Stimulated activated CD4-positive, alpha-beta T cell treated with anti-CD3 and anti-CD28 coated beads, Interleukin-15, amount 100 ng/mL, for 48 hours (primary cell): ENCODE measurements around the gene PMS1.
"Not testable (repeated sequence)": the region's sequence is repeated elsewhere in the genome, so short reads cannot be mapped to it uniquely, and the experiment has no call there.

Source experiments
- DNase-seq, 2 donors: peaks; one replicate each; pipeline ENCODE4 v3.0.0-alpha.2; 2020; ENCODE audit warnings: low read depth in 2 of 2

PMS1 gene

DNA sequence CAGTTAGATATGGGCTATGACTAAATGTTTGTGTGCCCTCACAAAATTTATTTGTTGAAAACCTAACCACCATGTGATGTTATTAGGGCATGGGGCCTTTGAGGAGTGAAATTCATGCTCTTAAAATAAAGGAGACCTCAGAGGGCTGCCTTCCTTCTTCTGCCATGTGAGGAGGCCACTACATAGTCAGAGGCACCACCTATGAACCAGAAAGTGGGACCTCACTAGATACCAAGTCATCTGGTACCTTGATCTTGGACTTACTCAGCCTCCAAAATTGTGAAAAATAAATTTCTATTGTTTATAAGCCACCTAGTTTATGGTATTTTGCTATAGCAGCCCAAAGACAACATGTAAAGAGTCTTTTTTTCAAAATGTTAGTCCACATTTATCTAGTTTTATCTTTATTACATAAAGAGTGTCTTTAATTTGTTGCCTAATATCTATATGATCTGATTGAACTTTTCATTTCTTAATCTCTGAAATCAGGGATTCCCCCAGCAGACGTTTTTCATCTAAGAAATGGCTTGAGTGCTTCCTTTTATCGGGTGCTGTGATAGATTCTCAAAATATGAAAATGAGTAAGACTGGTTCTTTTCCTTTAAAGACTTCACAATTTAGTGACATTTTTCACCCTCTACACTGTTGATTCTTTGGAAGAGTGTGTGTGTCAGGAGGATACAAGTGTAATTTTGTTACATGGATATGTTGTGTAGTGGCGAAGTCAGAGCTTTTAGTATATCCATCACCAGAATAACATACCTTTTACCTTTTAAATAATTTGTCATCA lies 34.2 kb downstream of the PMS1 start:
- DNase-seq = no peak

- no peak for DNase-seq
These were observed 35.1 kb downstream of the PMS1 start for GRCh38 chr2:189819297-189819704.

DNA sequence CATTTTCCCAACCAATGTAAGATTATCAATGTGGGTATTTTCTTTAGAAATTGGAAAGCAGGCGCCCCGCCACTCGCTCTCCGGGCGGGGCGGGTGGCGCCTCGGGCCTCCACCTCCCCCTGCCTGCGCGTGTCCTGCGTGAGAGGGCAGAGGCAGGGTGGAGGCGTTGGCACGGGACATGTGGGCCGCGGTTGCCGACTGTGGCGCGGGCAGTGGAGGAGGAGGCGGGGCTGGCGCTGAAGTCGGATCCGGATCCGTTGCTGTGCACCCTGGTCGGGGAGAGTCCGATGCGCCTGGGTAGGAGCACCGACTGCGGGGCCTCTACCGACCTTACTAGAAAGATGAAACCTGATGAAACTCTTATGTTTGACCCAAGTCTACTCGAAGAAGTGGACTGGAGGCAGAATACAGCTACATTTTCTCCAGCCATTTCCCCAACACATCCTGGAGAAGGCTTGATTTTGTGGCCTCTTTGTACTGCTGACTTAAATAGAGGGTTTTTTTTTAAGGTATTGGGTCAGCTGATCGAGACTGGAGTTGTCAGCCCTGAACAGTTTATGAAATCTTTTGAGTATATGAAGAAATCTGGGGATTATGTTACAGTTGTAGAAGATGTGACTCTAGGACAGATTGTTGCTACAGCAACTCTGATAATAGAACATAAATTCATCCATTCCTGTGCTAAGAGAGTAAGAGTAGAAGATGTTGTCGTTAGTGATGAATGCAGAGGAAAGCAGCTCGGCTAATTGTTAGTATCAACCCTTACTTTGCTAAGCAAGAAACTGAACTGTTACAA lies 37.9 kb downstream of the PMS1 start:
- no peak for DNase-seq

DNA sequence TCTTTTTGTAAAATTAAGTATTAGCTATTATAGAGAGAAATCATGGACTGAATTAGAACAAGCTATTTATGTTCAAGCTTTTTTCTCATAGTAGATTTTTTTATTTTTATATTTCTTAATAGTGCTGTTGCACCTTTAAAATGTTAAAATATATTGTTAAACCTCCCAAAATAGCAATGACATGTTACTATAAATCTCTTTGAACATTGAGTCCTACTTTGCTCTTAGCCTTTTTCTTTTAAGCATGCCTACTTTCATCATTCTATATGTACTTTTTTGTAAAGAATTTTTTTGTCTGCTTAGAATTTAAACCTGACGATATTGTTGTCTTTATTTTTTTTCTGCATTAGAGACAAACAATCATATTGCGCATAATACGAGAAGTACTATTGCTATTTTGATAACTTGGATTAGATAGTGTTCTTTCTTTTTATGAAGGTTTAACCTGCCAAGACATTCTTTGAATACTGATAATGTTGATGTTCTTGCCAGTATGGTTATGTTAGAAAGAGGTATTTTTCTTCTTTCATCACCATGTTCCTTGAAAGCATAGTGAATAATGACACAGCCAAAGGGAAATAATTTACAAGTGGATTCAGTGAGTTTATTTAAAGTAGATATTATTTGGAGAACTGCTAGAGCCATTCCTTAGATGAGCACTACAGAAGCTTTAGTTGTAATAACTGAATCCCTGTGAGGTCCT lies 40.6 kb downstream of the PMS1 start:
- no peak for DNase-seq

- no peak for DNase-seq
These were observed 41.8 kb downstream of the PMS1 start for GRCh38 chr2:189826039-189826438.

- DNase-seq = no peak
These were observed 45.0 kb downstream of the PMS1 start for GRCh38 chr2:189829102-189829833.

DNA sequence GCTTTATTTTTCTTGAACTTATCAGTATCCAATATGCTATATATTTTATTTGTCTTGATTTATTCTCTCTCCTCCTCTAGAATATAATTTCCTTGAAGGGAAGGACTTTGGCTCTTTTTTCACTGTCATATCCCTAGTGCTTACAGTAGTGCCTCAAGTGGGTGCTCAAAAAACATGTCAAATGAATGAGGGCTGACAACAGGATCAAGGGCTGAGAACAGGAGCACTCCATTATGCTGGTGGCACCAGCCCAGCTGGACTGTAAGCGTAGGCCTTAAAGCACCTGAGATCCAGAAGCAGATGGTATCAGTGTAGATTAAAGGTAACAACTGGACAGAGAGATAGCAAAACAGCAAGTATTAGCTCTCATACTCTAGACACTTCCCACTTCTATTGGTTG lies 46.3 kb downstream of the PMS1 start:
- DNase-seq = no peak

DNA sequence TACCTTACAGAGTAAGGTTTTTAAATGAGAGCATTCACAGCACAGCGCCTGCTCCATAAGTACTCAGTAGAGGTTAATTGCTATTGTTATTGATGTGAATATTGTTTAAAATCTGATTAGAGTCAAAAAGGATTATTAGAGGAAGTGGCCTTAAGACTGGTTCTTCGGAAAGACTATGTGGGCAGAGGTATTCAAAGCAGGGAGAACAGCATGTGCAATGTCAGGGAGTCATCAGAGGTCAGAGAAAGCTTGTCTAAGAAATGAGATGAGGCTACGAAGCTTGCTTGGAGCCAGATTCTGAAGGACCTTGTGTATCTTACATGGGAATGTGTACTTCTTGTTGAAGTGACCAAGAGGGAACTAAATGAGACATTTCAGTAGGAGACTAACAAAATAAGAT lies 49.8 kb downstream of the PMS1 start:
- no peak for DNase-seq

DNA sequence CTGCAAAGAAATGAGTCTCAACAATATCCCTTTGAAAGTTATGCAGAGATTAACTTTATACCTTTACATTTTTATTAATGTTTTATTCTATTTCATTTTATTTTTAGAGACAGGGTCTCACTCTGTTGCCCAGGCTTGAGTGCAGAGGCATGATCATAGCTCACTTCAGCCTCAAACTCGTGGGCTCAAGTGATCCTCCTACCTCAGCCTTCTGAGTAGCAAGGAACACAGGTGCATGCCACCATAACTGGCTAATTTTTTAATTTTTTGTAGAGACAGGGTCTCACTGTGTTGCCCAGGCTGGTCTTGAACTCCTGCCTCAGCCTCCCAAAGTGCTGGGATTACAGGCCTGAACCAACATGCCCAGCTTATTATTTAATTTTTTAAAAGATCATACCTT lies 50.4 kb downstream of the PMS1 start:
- not testable (repeated sequence) for DNase-seq

GRCh38 chr2:189835855-189836558 lies 51.8 kb downstream of the PMS1 start:
- DNase-seq = no peak

DNA sequence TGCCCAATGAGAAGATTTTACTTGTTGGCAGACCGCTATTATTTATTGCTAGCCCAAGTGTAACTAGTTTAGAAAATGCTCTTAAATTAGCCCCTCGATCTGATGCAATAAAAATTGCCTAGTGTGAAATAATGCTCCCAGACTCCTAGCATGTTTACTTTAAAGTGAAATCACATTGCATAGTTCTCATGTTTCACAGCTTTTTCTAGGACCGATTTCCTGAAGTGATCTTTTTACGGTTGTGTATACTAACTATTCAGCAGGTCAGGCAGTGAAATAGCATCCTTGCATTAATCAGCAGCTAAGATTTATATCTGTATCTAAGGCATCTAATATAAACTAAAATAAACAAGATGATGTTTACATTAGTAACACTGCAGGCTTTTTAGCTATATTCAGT lies 52.4 kb downstream of the PMS1 start:
- no peak for DNase-seq

DNA sequence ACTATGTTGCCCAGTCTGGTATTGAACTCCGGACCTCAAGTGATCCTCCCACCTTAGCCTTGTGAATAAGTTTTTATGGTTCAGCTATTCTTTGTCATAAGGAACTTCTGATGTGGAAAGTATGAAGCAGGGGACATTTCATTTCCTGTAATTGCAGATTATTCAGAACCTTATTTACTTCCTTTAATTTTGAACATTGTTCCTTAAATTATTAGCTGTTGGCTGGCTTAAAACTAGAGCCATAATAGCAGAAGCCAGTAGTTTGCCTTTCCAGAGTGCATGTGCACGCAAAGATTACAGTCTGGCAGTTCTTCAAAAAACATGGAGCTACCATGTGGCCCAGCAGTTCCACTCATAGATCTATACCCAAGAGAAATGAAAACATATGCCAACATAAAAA lies 53.1 kb downstream of the PMS1 start:
- DNase-seq = no peak

DNA sequence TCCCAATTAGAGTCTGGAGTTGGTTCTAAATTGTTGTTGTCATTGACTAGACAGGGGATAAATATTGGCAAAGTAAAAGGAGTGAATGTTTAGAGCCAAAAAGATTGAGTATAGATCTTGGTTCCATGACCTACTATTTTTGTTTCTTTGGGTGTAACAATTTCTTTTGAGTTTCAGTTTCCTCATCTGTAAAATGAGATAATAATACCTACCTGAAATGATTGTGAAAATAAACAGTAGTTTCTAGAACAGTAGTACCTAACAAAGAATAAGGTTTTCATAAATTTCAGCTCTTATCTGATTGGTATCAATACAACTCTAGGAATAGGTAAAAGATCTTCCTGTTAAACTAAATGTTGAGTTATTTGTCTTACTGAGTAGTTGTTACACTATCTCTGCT lies 56.8 kb downstream of the PMS1 start:
- no peak for DNase-seq

- DNase-seq = no peak
These were observed 64.0 kb downstream of the PMS1 start for GRCh38 chr2:189848276-189848675.

- no peak for DNase-seq
These were observed 65.3 kb downstream of the PMS1 start for GRCh38 chr2:189849550-189849949.

- DNase-seq = no peak
These were observed 67.0 kb downstream of the PMS1 start for GRCh38 chr2:189851174-189851826.

DNA sequence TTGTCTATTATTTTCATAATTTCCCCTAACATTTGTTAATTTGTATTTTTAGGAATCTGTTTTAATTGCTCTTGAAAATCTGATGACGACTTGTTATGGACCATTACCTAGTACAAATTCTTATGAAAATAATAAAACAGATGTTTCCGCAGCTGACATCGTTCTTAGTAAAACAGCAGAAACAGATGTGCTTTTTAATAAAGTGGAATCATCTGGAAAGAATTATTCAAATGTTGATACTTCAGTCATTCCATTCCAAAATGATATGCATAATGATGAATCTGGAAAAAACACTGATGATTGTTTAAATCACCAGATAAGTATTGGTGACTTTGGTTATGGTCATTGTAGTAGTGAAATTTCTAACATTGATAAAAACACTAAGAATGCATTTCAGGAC lies 69.9 kb downstream of the PMS1 start:
- DNase-seq = no peak

GRCh38 chr2:189854940-189855339 lies 70.7 kb downstream of the PMS1 start:
- DNase-seq = no peak

DNA sequence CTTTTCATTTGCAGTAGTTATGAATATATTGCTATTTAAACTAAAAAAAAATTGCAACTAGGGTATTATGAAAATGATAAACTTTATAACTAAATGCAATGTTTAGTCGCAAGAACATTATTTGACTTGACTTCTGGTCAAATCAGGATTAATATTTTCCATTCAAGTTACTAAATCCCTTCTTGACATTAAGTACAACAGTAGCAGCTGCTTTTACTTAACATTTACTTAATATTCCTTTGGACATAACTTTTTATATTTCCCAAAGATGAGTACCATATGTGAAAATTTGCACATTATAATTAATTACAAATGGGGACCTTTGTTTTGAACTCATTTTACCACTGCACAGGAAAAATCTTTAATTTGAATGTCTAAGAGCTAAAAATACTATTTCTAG lies 74.0 kb downstream of the PMS1 start:
- no peak for DNase-seq

GRCh38 chr2:189860161-189860560 lies 75.9 kb downstream of the PMS1 start:
- DNase-seq = no peak

- no peak for DNase-seq
These were observed 78.5 kb downstream of the PMS1 start for GRCh38 chr2:189862751-189863150.
